Right renal cortex interstitium (tissue), 3 donors: Measurements from ENCODE around the gene COX14. TPM values are rescaled to one million over a fixed set of nuclear protein-coding genes. Genes with fewer than 3 reads are reported as not detected.
"Not testable (repeated sequence)": the region's sequence is repeated elsewhere in the genome, so short reads cannot be mapped to it uniquely, and the experiment has no call there.

ENCODE experiments used
- DNase-seq, 3 donors: peaks; one replicate each; pipeline ENCODE4 v3.0.0-alpha.2; 2013; ENCODE audit warnings: low read depth in 3 of 3, low spot score in 2 of 3
- polyA plus RNA-seq, 3 donors: library from polyadenylated mRNA; unstranded; fragments of 120-200 nt; gene quantifications; one replicate each; pipeline ENCODE4 v1.2.1, GENCODE V29; 2013; ENCODE audit not compliant: insufficient read length in 3 of 3

The COX14 gene
- polyA plus RNA-seq: 10 to 100 TPM; 51.8 to 58.8 (median 54.8) TPM

DNA sequence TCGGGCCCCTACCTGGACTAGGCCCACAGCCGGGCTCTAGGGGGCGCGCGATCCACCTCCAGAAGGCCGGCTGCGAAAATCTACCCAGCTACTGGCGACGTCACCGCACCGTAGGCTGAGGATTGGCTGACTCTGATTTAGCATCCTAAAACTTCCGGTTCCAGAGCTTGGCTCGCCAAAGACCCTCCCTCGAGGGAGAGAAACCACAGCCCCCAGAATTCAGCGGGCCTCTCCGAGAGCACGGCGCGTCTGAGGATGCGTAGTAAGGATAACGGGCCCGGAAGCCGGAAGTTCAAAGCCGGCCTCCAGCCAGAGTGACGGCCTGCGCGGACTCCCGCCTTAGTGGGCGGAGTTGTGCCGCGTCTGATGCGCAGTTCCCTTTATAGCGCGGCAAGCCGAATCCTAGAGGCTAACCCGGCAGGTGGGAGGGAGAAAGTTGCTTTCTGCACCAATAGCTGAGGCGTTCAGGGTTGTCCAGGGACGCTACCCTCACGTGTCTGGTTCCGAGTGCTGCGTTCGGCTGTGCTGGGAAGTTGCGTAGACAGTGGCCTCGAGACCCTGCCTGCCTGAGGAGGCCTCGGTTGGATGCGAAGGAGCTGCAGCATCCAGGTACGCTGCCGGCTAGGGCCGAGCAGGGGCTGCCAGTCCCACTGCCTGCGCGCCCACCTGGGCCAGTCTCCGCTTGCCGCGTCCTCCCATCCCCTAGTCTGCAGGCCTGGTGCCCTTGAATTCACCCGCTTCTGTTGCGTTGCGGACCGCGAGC is at the start of gene COX14:
TSS of gene COX14 (plus strand) at position 544 of the 763 bp plus-strand sequence. CDS start 7,808 bp downstream, outside the sequence.
- DNase-seq: peak; percentile 98 to 99 (median 98)

DNA sequence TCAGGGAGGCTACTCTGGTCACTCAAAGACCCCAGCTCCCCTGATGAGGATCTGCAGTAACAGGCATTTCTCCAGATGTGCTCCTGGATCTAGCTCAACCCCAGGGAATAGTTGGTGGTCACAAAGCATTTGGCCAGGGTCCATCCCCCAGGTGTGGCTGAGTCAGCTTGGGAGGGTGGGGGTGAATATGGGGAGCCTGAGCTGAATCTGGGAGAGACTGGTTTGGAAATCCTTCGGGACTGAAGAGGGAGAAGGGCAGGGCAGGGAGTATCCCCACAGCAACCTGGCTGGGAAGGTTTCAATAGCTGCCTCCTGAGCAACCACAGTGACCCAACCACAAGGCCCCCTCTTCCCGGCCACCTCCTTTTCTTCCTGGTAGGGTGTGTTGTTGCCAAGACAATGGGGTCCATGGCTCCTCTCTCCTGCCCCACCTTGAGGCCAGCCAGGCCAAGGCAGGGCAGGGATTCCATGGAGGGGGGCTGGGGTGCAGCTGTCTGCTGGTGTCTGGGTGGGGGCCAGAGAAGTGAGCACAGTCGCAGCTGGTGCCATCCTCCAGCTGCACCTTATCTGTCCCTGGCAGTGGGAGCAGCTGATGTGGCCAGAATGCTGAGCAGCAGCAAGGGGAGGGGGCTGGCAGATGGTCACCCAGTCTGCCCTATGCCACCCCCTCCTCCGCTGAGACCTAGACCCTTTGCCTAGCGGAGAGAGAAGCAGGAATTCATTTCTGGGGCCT is 49.1 kb upstream of the COX14 start:
- DNase-seq: no peak

DNA sequence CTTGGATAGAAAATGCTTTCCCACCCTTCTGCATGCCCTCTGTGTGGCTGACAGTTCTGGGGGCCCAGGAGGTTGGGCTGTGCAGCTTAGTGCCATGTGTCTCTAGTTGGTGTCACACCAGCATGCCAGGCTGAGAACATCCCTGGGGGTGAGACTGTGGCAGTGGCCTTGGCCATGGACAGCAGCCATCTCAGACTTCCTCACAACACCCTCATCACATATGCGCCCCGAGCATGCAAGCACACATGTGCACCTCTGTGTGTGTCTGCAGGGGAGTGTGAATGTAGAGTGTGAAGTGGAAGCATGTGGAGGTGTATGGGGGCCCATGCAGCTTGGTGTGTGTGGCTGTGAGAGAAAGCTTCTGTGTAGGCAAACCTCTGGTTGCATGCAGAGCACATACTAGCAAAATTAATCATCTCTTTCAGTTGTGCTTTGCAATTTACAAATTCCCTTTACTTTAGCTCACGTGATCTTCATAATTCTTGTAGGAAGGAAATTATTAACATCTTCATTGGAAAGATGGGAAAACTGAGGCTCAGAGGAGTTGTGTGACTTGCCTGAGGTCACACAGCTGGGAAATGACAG is 46.2 kb upstream of the COX14 start:
- no peak for DNase-seq

DNA sequence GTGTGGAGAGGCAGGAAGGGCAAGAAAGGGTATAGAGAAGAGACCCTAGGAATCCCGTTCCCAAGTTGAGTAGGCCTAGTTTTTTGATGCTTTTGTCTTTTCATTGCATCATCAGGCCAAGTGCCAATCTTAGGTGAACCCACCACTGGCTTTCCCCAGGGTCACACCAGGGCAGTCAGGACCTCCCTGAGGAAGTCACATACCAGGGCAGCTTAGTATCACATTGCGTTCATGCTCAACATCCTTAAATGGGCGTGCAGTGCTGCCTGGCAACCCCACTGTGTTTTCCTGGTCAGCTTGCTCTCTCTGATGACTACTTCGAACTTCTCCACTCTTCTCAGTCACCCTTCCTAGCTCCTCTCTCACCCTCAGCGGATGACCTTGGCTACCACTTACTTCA is 45.6 kb upstream of the COX14 start:
- no peak for DNase-seq

DNA sequence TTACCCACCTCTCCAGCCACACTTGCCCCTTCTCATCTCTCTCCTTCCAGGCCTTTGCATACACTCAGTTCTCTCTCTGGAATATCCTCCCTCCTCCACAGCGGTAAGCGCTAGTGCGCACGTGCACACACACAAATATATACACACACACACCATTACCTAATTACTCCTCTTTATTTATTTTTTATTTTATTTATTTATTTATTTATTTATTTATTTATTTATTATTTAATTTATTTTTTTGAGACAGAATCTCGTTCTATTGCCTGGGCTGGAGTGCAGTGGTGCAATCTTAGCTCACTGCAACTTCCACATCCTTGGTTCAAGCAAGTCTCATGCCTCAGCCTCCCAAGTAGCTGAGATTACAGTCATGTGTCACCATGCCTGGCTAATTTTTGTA is 43.0 kb upstream of the COX14 start:
- DNase-seq: no peak

DNA sequence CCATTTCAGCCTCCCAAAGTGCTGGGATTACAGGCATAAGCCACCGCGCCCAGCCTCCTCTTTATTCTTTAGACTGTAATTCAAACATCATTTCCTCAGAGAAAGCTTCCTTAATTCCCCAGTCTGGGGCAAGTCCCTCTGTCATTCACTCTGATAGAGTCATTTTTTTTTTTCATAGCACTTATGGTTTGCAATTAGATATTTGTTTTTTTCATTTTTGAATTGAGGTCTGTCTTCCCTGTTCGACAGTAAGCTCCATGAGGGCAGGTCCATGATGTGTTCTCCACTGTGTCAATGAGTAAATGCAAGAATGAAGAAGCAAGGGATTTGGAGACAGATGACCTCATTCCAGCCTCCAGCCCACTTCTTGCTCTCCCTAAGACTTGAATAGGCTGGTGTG is 42.5 kb upstream of the COX14 start:
- no peak for DNase-seq

DNA sequence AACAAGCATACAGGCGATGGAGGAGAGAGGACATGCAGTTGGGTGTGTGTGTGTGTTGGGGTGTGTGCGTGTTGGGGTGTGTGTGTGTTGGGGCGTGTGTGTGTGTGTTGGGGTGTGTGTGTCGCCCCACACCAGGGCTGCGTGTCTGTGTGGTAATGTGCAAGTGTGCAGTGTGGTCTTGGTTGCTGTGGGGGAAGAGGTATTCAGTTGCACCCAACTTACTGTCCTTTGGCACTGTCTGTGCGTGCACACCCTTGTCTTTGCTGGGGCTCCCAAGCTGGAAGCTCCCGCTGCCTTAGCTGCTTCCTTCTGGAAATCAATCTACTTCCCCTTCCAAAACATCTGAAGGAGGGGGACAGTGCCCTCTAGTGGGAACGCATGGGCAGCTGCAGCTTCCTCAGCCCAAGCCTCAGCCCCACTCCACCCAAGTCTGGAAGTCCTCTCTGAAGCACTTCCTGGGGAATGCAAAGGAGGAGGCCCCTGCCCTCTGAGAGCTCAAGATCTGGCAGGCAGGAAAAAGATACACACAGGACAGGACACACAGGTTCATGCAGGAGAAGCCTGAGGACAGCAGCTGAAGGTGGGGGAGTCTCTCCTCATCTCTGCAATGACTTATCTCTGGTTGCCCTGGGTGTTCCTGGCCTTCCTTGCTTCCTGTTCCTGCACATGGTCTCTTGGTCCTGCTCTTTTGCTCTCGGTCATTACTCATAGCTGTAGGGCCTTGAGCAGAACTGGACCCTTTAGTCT is 41.5 kb upstream of the COX14 start:
- no peak for DNase-seq

DNA sequence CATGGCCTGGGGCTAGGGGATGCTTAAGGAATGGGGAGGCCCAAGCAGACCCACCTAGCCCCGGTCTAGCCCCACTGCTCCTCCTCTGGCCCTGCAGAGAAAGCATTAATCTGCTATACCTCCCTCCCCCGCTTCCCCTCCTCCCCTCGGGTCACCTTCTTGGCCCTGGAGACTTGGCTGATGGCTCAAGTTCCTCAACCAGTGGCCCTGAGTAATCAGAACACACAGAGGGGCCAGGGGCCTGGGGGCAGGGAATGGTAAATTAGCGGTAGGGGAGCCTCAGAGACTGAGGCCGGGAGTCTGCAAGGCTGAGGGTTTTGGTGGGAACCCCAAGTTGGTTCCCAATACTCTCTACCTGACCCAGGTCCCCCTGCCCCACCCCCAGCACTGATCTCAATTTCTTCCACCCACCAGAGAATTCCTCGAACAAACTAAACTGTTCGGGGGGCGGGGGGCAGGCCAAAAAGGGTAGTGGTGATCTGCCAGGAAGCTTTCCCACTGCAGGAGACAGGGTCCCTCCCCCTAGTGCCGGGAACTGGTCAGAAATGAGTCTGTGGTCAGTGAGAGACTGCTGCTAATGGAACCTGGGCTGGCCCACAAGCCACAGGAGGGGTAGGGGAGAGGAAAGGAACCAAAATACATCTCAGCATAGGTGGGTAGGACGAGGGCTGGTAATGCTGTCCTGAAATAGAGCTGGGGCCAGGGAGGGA is 39.7 kb upstream of the COX14 start:
- no peak for DNase-seq

DNA sequence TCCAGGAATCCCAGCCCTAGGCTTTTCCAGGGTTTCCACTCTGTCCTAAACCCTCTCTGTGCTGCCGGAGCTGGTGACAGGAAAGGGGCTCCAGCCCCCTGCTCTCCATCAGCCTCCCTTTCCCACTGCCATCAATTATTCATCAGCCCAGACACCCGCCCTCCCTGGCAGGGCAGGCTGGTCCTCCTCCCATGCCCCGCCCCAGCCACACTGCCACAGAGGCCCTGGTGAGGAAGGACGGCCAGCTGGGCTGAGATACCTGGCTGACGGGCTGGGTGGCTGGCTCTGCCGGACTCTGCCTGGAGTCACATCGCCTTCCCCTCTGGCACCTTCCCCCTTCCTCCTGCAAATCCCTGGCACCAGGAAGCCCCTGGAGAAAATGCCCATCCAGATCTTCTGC is 38.8 kb upstream of the COX14 start:
- DNase-seq: no peak

DNA sequence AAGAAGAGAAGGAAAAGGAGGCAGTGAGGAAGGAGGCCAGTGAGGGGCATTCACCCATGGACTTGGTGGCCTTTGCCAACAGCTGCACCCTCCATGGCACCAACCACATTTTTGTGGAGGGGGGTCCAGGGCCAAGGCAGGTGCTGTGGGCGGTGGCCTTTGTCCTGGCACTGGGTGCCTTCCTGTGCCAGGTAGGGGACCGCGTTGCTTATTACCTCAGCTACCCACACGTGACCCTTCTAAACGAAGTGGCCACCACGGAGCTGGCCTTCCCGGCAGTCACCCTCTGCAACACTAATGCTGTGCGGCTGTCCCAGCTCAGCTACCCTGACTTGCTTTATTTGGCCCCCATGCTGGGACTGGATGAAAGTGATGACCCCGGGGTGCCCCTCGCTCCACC is 38.3 kb upstream of the COX14 start:
- DNase-seq: no peak

DNA sequence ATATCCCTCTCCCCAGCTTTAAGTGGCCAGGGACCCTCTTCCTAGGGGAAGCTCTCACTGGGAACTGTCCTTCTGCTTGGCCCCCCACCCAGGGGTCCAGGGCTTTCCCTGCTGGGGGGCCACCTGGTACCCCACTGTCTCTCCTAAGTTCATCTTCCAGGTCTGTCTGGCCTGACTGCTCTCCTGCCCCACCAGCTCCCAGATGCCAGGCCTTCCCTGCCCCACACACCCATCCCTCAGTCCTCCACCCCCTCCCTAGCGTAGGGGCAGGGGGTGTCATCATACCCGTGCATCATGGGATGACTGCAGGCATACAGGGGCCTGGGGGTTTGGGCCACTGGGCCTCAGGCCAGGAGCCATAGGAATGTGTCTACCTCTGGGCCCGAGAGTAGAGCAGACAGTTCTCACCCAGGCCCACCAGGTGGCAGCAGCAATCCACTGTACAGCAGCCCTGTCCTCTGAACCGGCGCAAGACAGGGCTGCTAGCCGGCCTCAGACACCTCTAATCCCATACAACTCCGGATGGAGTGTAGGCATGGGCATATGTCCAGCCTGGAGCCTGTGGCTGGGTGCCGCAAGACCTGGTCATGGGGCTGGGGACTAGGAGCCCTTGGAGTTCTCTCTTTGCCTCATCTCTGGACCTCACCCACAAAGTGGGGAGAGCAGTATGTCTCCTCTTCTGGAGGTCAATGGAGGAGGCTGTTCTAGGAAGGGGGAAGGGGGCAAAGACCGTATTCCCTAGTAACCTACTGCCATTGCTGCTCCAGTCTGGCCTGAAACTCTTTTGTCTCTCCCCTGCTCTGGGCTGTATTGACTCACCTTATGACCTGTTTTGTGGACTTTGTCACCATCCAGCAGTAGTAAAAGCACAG is 36.9 kb upstream of the COX14 start:
- DNase-seq: no peak

DNA sequence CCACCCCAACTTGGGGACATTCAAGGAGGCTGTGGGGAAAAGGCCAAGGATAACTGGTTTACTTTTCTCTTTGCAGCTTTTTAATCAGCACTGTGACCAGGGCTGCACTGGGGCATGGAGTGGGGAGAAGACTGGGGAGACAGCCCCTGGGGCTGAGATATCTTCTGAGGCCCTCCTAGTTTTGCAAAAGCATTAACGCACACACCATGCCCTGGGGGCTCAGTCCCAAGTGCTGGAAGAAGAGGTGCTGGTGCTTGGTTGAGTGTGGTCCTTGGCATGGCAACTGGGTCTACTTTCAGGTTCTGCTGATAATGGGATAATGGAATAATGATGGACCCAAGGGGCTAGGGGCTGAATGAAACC is 36.2 kb upstream of the COX14 start:
- no peak for DNase-seq

DNA sequence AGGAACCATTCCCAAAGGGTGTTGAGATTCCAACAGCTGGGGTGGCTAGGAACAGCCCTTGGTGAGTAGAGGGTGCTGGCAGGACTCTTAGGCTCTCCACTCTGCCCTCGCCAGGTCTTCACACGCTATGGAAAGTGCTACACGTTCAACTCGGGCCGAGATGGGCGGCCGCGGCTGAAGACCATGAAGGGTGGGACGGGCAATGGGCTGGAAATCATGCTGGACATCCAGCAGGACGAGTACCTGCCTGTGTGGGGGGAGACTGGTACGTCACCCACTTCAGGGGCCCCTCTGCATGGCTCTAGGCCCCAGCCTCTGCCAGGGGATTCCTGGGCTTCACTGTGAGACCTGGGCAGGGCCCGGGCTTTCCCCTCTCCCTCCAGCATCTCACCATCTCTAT is 34.9 kb upstream of the COX14 start:
- no peak for DNase-seq

DNA sequence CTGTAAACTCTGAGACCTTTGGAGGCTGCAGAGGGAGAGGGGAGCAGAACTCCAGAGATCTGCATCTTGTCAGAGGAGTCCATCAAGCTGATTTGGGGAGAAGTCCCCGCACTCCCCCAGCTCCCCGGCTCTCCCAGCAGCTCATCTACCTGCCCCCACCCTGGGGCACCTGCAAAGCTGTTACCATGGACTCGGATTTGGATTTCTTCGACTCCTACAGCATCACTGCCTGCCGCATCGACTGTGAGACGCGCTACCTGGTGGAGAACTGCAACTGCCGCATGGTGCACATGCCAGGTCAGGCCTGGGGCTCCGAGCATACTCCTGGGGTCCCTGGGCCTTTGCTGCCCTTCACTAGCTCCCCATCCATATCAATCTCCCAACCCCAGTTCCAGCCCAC is 33.8 kb upstream of the COX14 start:
- no peak for DNase-seq

DNA sequence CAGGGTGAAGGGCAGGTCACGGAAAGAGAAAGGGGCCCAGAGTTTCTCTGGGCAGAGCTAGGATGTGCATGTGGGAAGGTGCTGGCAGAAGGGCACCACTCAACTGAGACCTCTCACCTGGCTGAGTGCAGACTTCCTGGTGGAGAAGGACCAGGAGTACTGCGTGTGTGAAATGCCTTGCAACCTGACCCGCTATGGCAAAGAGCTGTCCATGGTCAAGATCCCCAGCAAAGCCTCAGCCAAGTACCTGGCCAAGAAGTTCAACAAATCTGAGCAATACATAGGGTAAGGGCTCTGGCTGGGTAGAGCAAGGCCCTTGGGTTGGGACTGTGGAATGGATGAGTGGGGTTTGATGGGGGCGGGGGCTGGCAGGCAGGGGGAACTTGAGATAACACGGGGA is 32.3 kb upstream of the COX14 start:
- DNase-seq: no peak

DNA sequence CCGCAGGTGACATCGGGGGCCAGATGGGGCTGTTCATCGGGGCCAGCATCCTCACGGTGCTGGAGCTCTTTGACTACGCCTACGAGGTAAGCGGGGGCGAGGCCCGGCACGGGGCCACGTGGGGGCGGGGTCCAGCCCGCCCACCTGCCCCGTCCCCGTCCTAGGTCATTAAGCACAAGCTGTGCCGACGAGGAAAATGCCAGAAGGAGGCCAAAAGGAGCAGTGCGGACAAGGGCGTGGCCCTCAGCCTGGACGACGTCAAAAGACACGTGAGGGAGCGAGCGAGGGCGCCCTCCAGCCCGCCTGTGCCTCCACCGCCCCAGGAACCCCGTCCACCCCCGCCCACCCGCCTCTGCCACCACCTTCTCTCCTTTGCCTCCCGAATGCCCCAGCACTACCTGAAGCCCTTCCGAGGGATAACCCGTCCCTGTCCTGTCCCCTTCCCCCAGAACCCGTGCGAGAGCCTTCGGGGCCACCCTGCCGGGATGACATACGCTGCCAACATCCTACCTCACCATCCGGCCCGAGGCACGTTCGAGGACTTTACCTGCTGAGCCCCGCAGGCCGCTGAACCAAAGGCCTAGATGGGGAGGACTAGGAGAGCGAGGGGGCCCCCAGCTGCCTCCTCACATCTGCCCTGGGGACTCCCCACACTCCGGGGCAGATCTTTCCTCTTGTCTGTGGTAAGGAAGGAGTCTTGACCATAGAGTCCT is 30.8 kb upstream of the COX14 start:
- no peak for DNase-seq

DNA sequence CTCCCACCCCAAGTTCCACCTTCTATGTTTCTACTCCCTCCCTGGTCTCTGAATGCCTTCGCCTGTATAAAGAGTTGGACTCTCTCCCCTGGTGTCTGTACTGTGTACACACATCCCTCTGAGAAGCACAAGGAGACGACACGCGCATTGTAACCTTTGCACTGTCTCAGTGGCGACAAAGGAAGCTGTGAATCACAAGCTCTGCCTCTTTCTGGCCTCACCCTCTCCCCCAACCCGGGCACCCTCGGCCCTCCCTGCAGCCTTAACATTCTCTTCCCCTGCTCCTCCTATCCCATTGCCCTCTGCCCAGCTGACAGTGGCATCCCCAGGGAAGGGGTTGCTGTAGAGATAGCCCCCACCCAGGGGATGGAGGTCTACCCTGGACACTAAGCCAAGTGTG is 29.4 kb upstream of the COX14 start:
- DNase-seq: no peak

DNA sequence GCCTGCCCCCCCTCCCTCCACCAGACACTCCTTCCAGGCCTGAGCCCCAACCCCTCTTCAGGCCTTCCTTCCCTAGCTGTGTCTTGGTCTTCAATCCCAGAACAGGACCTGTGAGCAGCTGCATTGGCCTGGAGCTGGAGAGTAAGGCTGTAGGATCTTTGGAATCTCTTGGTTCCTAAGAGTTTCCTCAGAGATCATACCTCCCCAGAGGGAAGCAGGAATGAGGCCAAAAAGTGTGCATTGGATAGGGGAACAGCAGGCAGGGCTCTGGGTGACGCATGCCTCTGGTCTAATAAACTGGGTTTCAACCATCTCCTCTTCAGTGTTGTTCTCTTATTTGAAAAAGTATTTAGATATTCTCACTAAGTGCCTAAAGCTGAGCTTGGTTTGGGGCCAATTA is 28.7 kb upstream of the COX14 start:
- DNase-seq: no peak

DNA sequence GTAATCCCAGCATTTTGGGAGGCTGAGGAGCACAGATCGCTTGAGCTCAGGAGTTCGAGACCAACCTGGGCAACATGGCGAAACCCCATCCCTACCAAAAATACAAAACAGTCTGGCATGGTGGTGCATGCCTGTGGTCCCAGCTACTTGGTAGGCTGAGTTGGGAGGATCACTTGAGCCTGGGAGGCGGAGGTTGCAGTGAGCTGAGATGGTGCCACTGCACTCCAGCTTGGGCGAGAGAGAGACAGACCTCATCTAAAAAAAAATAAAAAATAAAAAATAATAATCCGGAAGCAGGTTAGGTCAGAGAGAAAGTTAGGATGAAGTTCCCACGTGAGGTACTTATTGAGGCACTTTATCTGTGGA is 27.6 kb upstream of the COX14 start:
- not testable (repeated sequence) for DNase-seq
